PC-3 (cell line): ENCODE results near the gene PCED1B.

ENCODE experiments used
- CTCF ChIP-seq: fragments of 300-600 bp; sonication (generic); conservative IDR thresholded peaks from 2 replicates; pipeline ENCODE4 v1.5.1; 2017; ENCODE audit warnings: antibody characterized with exemption, low read depth, mild to moderate bottlenecking, low read length
- EZH2 ChIP-seq: fragments of 300-600 bp; sonication (generic); IDR thresholded peaks from one replicate; pipeline ENCODE4 v1.6.1; 2017; ENCODE audit warnings: antibody characterized with exemption, mild to moderate bottlenecking, low read length; ENCODE audit not compliant: unreplicated experiment
- EZH2phosphoT487 ChIP-seq: fragments of 300-600 bp; sonication (generic); IDR thresholded peaks from 2 replicates; pipeline ENCODE4 v1.6.1; 2018; ENCODE audit warnings: mild to moderate bottlenecking, antibody characterized with exemption, low read length, borderline replicate concordance

DNA sequence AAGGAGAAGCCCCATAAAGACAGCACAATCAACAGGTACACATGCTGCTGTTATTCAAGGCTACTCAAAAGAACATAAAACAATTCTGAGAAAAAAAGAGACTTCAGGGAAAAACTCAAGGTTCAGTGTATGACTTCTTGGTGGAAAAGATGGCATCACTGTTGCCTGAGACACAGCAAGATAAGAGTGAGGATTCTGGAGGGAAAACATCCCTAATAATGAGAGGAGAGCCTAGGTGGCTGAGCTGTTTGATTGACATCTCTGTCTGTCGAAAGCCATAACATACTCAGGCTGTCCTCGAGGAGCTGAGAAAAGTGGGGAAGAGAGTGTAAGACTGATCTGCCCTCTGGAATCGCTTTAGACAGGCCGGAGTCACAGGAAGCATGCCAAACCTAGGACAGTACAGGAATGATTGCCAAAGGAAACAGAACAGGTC lies 193.8 kb downstream of the PCED1B start:
- TF ChIP-seq CTCF: no peak
- no peak for TF ChIP-seq EZH2
- no peak for TF ChIP-seq EZH2phosphoT487
